OCI-LY3 (cell line): ENCODE data around the gene INTS11.

Experiments used
- H2AFZ ChIP-seq: fragments of 200-600, 300-600 bp; shearing (Covaris generic); 2 replicates; pipeline ENCODE4 v1.6.0; 2014; ENCODE audit warnings: antibody characterized with exemption, low read depth, low read length
- H3K27ac ChIP-seq: fragments of 200-600, 300-600 bp; sonication (generic); 2 replicates; pipeline ENCODE4 v1.5.1; 2014; ENCODE audit warnings: mild to moderate bottlenecking, low read length, moderate library complexity, mixed read lengths
- H3K27me3 ChIP-seq: fragments of 200-600, 300-600 bp; sonication (generic); 2 replicates; pipeline ENCODE4 v1.6.1; 2014; ENCODE audit warnings: low read depth, low read length, mixed read lengths
- H3K36me3 ChIP-seq: fragments of 200-600, 300-600 bp; sonication (generic); replicated peaks from 2 replicates; pipeline ENCODE3; 2014; ENCODE audit warnings: low read depth, low read length, mixed read lengths
- H3K4me1 ChIP-seq: fragments of 300-600, 200-600 bp; sonication (generic); 2 replicates; pipeline ENCODE4 v1.6.1; 2014; ENCODE audit warnings: low read length, mixed read lengths
- H3K4me2 ChIP-seq: fragments of 200-600, 300-600 bp; sonication (generic); 2 replicates; pipeline ENCODE4 v1.6.1; 2014; ENCODE audit warnings: low read length, mixed read lengths
- H3K4me3 ChIP-seq: fragments of 300-600, 200-600 bp; sonication (generic); 2 replicates; pipeline ENCODE4 v1.5.1; 2014; ENCODE audit warnings: antibody characterized with exemption, mild to moderate bottlenecking, low read length, moderate library complexity
- H3K79me2 ChIP-seq: fragments of 300-600, 200-600 bp; shearing (Covaris generic); 2 replicates; pipeline ENCODE4 v1.6.1; 2014; ENCODE audit warnings: mild to moderate bottlenecking, low read length, mixed read lengths
- H3K9ac ChIP-seq: fragments of 300-600, 200-600 bp; shearing (Covaris generic); 2 replicates; pipeline ENCODE4 v1.6.0; 2014; ENCODE audit warnings: mild to moderate bottlenecking, low read length, moderate library complexity
- H3K9me3 ChIP-seq: fragments of 200-600, 300-600 bp; shearing (Covaris generic); 2 replicates; pipeline ENCODE4 v1.6.1; 2014; ENCODE audit warnings: low read length, mixed read lengths; ENCODE audit not compliant: insufficient read depth
- H4K20me1 ChIP-seq: fragments of 200-600, 300-600 bp; sonication (generic); 2 replicates; pipeline ENCODE4 v1.6.1; 2016; ENCODE audit warnings: low read length, mixed read lengths; ENCODE audit not compliant: insufficient read depth
- CTCF ChIP-seq: fragments of 200-600, 300-600 bp; sonication (generic); IDR thresholded peaks from 2 replicates; pipeline ENCODE4 v1.5.1; 2014; ENCODE audit warnings: antibody characterized with exemption, low read length, low read depth
- EZH2phosphoT487 ChIP-seq: fragments of 200-600 bp; shearing (Covaris generic); IDR thresholded peaks from 2 replicates; pipeline ENCODE4 v1.6.1; 2018; ENCODE audit warnings: antibody characterized with exemption, mixed run types, low read depth

The INTS11 gene

GRCh38 chr1:1356166-1356795, 31.8 kb upstream of the INTS11 start:
- peaks cover 17% of the 10 kb centered on the region for H3K27me3 ChIP-seq
- H3K4me1 ChIP-seq, result peaks cover 25% of the 10 kb centered on the region; the same call in 1 of the 2 replicates
- no peaks in the 10 kb centered on the region for H3K36me3 ChIP-seq
- TF ChIP-seq EZH2phosphoT487 (no peak), CTCF (no peak)
- H3K9ac ChIP-seq, result no peak overlapping the region
- H3K4me2 ChIP-seq, result no peak overlapping the region
- H2AFZ ChIP-seq, result no peak overlapping the region
- no peak overlapping the region for H3K4me3 ChIP-seq
- H3K79me2 ChIP-seq, result no peaks in the 10 kb centered on the region
- no peaks in the 10 kb centered on the region for H3K9me3 ChIP-seq
- no peak overlapping the region for H3K27ac ChIP-seq
- no peaks in the 10 kb centered on the region for H4K20me1 ChIP-seq

- H3K4me2 ChIP-seq, result no peak overlapping the region
- no peaks in the 10 kb centered on the region for H3K36me3 ChIP-seq
- H3K79me2 ChIP-seq, result no peaks in the 10 kb centered on the region
- TF ChIP-seq CTCF (no peak), EZH2phosphoT487 (no peak)
- no peak overlapping the region for H3K9ac ChIP-seq
- no peak overlapping the region for H3K27ac ChIP-seq
- H3K27me3 ChIP-seq, result peaks cover 17% of the 10 kb centered on the region
- H2AFZ ChIP-seq, result no peak overlapping the region
- H3K9me3 ChIP-seq, result no peaks in the 10 kb centered on the region
- no peaks in the 10 kb centered on the region for H4K20me1 ChIP-seq
- H3K4me3 ChIP-seq, result no peak overlapping the region
- peaks cover 25% of the 10 kb centered on the region; the same call in 1 of the 2 replicates for H3K4me1 ChIP-seq
Observed at GRCh38 chr1:1355416-1355815, 31.0 kb upstream of the INTS11 start.

- no peak overlapping the region for H3K9ac ChIP-seq
- no peaks in the 10 kb centered on the region for H3K9me3 ChIP-seq
- H3K36me3 ChIP-seq, result no peaks in the 10 kb centered on the region
- peaks cover 17% of the 10 kb centered on the region for H3K27me3 ChIP-seq
- no peak overlapping the region for H3K27ac ChIP-seq
- no peak overlapping the region for H3K4me3 ChIP-seq
- H3K4me1 ChIP-seq, result peaks cover 25% of the 10 kb centered on the region; the same call in 1 of the 2 replicates
- no peak for TF ChIP-seq CTCF
- TF ChIP-seq EZH2phosphoT487, result no peak
- H2AFZ ChIP-seq, result no peak overlapping the region
- H4K20me1 ChIP-seq, result no peaks in the 10 kb centered on the region
- H3K79me2 ChIP-seq, result no peaks in the 10 kb centered on the region
- no peak overlapping the region for H3K4me2 ChIP-seq
Observed at GRCh38 chr1:1354271-1355247, 30.1 kb upstream of the INTS11 start.
